Liver (tissue), 3 donors: ENCODE results near the gene NOVA2.

Experiments used
- ATF3 ChIP-seq: IDR thresholded peaks from 2 replicates; pipeline ENCODE4 v1.6.1; 2016; ENCODE audit warnings: antibody characterized with exemption
- CTCF ChIP-seq: fragments of 150-350 bp; IDR thresholded peaks from 2 replicates; pipeline ENCODE4 v1.5.1; 2017; ENCODE audit warnings: improper control_type of control experiment, low read depth, low read length; ENCODE audit not compliant: missing input control
- EGR1 ChIP-seq, 2 donors: IDR thresholded peaks; 2 replicates each; pipeline ENCODE4 v1.6.1; 2016 to 2018; ENCODE audit warnings: antibody characterized with exemption in 2 of 2, low read depth in 2 of 2
- FOXA1 ChIP-seq: IDR thresholded peaks from 2 replicates; pipeline ENCODE4 v1.6.1; 2016; ENCODE audit warnings: antibody characterized with exemption
- JUND ChIP-seq, 2 donors: IDR thresholded peaks; 2 replicates each; pipeline ENCODE4 v1.6.1; 2016; ENCODE audit warnings: antibody characterized with exemption in 2 of 2
- MAX ChIP-seq: IDR thresholded peaks from 2 replicates; pipeline ENCODE4 v1.6.1; 2016; ENCODE audit warnings: antibody characterized with exemption
- REST ChIP-seq: IDR thresholded peaks from 2 replicates; pipeline ENCODE4 v1.6.1; 2016; ENCODE audit warnings: antibody characterized with exemption, mild to moderate bottlenecking
- SP1 ChIP-seq: IDR thresholded peaks from 2 replicates; pipeline ENCODE4 v1.6.1; 2018; ENCODE audit warnings: antibody characterized with exemption, mild to moderate bottlenecking
- TAF1 ChIP-seq: conservative IDR thresholded peaks from 2 replicates; pipeline ENCODE4 v1.6.1; 2016; ENCODE audit warnings: antibody characterized with exemption, mild to moderate bottlenecking
- YY1 ChIP-seq: IDR thresholded peaks from 2 replicates; pipeline ENCODE4 v1.6.1; 2016; ENCODE audit warnings: antibody characterized with exemption, mild to moderate bottlenecking
- ZBTB33 ChIP-seq: IDR thresholded peaks from 2 replicates; pipeline ENCODE4 v1.6.1; 2016; ENCODE audit warnings: antibody characterized with exemption
- donor health status: healthy.
- donor health status: healthy.

GRCh38 chr19:45938733-45939319 is 34.8 kb downstream of the NOVA2 start:
- TF ChIP-seq FOXA1: no peak
- no peak for TF ChIP-seq CTCF
- no peak for TF ChIP-seq MAX
- TF ChIP-seq JUND (IDR thresholded peaks at IDR 0.05): no peak
- TF ChIP-seq REST: no peak
- no peak for TF ChIP-seq TAF1
- no peak for TF ChIP-seq EGR1 (IDR thresholded peaks at IDR 0.05; ENCODE audit: low read depth in 2 of 2)
- TF ChIP-seq YY1: no peak
- TF ChIP-seq ATF3: no peak
- TF ChIP-seq SP1: no peak
- TF ChIP-seq ZBTB33: no peak
